AG04449 (cell line): Measurements from ENCODE around the gene GRIN3B.

Experiments
- CTCF ChIA-PET: fragments of 350-600 bp; formaldehyde crosslinking; extraction: SDS; loops from one replicate; lab custom pipeline; 2021; ENCODE audit warnings: antibody characterized with exemption; lab: Yijun Ruan, JAX
- POLR2A ChIA-PET: fragments of 400-600, 350-600 bp; formaldehyde crosslinking; extraction: SDS; loops from one replicate; lab custom pipeline; 2020; ENCODE audit warnings: antibody characterized with exemption, inconsistent platforms; lab: Yijun Ruan, JAX
- DNase-seq: peaks from one replicate; pipeline ENCODE4 v3.0.0-alpha.2; 2010; ENCODE audit warnings: low read depth, low spot score
- H3K4me3 ChIP-seq: 2 replicates; pipeline ENCODE4 v1.5.1; 2011; ENCODE audit warnings: low read depth, mild to moderate bottlenecking, control low read depth, low read length
- CTCF ChIP-seq: IDR thresholded peaks from one replicate; pipeline ENCODE4 v1.5.1; 2011; ENCODE audit warnings: mild to moderate bottlenecking, moderate library complexity, low read length, control low read depth, inconsistent platforms; ENCODE audit not compliant: insufficient read depth; ENCODE audit errors: missing control alignments

GRIN3B gene

DNA sequence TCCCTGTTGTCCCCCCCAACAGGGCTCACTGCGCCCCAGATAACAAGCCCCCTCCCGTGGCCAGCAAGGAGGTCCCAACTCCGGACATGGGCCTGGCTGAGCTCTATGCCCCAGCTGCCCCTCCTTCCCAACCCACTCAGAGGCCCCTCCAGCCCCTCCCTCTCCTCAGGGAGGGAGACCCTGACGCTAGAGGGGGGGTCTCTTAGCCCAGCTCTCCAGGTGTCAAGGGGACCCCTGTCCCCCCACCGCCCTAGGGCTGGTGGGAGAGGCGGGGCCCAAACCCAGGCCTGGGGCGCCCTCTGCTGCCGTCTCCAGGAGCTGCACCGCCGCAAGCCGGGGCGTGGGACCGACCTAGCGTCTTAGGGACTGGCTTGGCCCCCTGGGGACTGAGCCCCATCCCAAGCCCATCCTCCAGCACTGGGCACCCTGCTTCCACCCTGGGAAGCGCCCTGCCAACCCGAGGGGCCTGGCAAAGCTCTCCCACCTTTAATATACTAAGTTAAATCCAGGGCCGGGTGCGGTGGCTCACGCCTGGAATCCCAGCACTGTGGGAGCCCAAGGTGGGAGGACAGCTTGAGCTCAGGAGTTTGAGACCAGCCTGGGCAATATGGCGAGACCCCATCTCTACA, 1.4 kb downstream of the GRIN3B start:
- TF ChIP-seq CTCF = peak; percentile 93
- DNase-seq = no peak
- no peak overlapping the region for H3K4me3 ChIP-seq
- POLR2A ChIA-PET = no interaction called here
- CTCF ChIA-PET = interaction anchor here (0.7 to 1.0 kb wide), 5 partner anchors 55 to 199 kb away, joined by 3 read pairs; no protein-coding TSS in a partner anchor

DNA sequence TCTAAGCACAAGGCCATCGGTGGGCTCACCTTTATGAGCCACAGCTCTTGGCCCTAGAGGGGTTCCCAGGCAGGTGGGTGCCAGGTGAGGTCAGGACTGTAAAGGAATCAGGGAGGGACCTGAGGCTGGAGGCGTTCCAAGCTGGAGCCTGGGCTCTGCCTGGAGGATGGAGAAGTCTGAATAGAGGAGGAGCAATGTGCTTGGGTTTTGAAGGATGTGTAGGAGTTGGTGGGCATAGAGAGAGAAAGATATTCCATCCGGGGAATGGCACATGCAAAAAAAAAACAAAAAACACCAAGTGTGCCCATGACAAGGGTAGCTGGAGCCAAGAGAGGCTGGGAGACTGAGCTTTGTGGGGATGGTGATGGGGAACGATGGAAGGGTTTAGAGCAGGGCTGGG, 2.4 kb downstream of the GRIN3B start:
- POLR2A ChIA-PET = no interaction called here
- TF ChIP-seq CTCF = no peak
- no peak overlapping the region for H3K4me3 ChIP-seq
- DNase-seq = no peak
- CTCF ChIA-PET = interaction anchor here (0.9 kb wide), 1 partner anchor 235 kb away, joined by 4 read pairs; no protein-coding TSS in a partner anchor

GRCh38 chr19:1003283-1003682, 3.1 kb downstream of the GRIN3B start:
- CTCF ChIA-PET = interaction anchor here (0.9 to 2.0 kb wide), 3 partner anchors 8 to 236 kb away, joined by 4 to 6 read pairs (median 5); no protein-coding TSS in a partner anchor
- TF ChIP-seq CTCF = no peak
- POLR2A ChIA-PET = no interaction called here
- no peak overlapping the region for H3K4me3 ChIP-seq
- no peak for DNase-seq

GRCh38 chr19:1004204-1004802, 4.1 kb downstream of the GRIN3B start:
- ChIA-PET CTCF (interaction anchor here (1.1 to 2.3 kb wide), 6 partner anchors 9 to 239 kb away, joined by 3 to 10 read pairs (median 6); no protein-coding TSS in a partner anchor), POLR2A (interaction anchor here (0.6 to 0.7 kb wide), 2 partner anchors 14 to 198 kb away, joined by 3 read pairs; no protein-coding TSS in a partner anchor)
- DNase-seq = no peak
- H3K4me3 ChIP-seq = no peak overlapping the region
- no peak for TF ChIP-seq CTCF

- DNase-seq = no peak
- POLR2A ChIA-PET = interaction anchor here (0.7 kb wide), 1 partner anchor 14 kb away, joined by 3 read pairs; no protein-coding TSS in a partner anchor
- CTCF ChIA-PET = interaction anchor here (1.1 to 2.3 kb wide), 6 partner anchors 10 to 239 kb away, joined by 3 to 10 read pairs (median 5); no protein-coding TSS in a partner anchor
- no peak overlapping the region for H3K4me3 ChIP-seq
- no peak for TF ChIP-seq CTCF
Observed at GRCh38 chr19:1004803-1005664, 4.8 kb downstream of the GRIN3B start.
